ENCODE results near the gene INPP5A.

INPP5A gene

DNA sequence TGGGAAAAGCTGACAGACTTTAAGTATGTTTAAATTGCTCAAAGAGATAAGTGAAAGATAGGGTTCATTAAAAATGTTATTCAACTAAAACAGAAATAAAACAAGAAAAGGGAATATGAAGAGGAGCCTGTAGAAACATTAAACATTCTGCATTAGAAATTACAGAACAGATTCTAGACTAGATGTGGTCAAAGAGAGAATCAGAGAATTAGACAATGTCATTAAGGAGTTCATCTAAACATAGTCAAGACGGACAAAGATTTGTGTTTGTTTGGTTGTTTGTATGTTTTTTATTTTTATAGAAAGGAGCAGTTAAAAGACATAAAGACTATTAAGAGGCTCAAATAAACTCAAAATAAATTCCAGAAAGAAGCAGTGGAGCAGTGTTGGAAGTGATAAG lies 168.4 kb downstream of the INPP5A start:
- no peak overlapping the region for H3K27ac ChIP-seq (replicated peaks; ENCODE audit: low read length)
- H4K8ac ChIP-seq (ENCODE audit: low read depth, low read length): no peak overlapping the region
- H3K9ac ChIP-seq (ENCODE audit: low read depth, low read length, poor library complexity): no peak overlapping the region
- H3K4me3 ChIP-seq (ENCODE audit: low read length in 2 of 2): no peak overlapping the region
- H3K36me3 ChIP-seq (replicated peaks in 1 of 2; ENCODE audit: control insufficient read depth in 2 of 2, insufficient read depth in 2 of 2, low read length in 2 of 2): peaks cover 0 to 9% of the 10 kb centered on the region in 2 donors
- no peak overlapping the region for H3K23ac ChIP-seq (ENCODE audit: low read depth, low read length, poor library complexity)
- H3K79me1 ChIP-seq (ENCODE audit: low read depth, low read length): peaks cover 7% of the 10 kb centered on the region
- H2BK15ac ChIP-seq (ENCODE audit: low read length): no peak overlapping the region
- H2BK12ac ChIP-seq (ENCODE audit: low read length): no peak overlapping the region
- H3K14ac ChIP-seq (ENCODE audit: low read length): no peak overlapping the region
- H4K91ac ChIP-seq (ENCODE audit: low read depth, low read length, poor library complexity): no peak overlapping the region
- WGBS, 2 donors (ENCODE audit: extremely low coverage in 2 of 2, insufficient read length in 2 of 2, insufficient replicate concordance in 1 of 2): no CpG with 5 or more reads among the region's 1 CpG
- peaks cover 0 to 7% (median 0%) of the 10 kb centered on the region in 3 experiments for H3K27me3 ChIP-seq (ENCODE audit: control insufficient read depth in 3 of 3, insufficient read depth in 3 of 3, low read depth in 1 of 3, low read length in 3 of 3)
- H3K4me1 ChIP-seq (ENCODE audit: control insufficient read depth in 2 of 2, insufficient read depth in 1 of 2, low read depth in 1 of 2, low read length in 2 of 2): peaks cover 3 to 7% of the 10 kb centered on the region in 2 donors
- H3K4ac ChIP-seq (ENCODE audit: low read length): no peak overlapping the region
- DNase-seq (ENCODE audit: low spot score): no peak
- peaks cover 17 to 40% of the 10 kb centered on the region in 2 donors for H3K9me3 ChIP-seq (replicated peaks in 1 of 2; ENCODE audit: control insufficient read depth in 2 of 2, insufficient read depth in 1 of 2, low read depth in 1 of 2, low read length in 2 of 2)
- no peak overlapping the region for H3K4me2 ChIP-seq (ENCODE audit: insufficient read depth, low read length, poor library complexity, severe bottlenecking)
- no peak overlapping the region for H2BK5ac ChIP-seq (ENCODE audit: low read length)
- H2AFZ ChIP-seq (ENCODE audit: low read length): no peak overlapping the region
- no peak overlapping the region for H3K18ac ChIP-seq (ENCODE audit: low read length)
- no peak overlapping the region for H2BK120ac ChIP-seq (ENCODE audit: low read depth, low read length)
- no peak overlapping the region for H2AK5ac ChIP-seq (ENCODE audit: low read depth, low read length)

DNA sequence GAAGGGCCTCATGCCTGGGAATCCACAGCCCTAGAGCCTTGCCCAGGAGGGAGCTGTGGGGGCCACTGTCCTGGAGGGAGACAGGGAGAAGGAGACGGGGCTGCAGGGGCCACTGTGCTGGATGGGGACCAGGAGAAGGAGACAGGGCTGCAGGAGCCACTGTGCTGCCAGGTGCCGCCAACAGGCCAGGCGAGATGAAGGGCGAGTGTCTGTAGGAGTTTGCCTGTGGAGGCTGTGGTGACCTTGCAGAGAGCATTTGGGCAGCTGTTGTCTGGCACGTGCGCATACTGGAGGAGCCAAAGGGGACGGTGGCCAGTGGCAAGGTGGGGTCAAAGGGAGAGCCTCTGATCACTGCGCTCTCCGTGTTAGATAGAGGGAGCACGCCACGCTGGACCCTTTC lies 169.1 kb downstream of the INPP5A start:
- Histone ChIP-seq H4K8ac (ENCODE audit: low read depth, low read length) (no peak overlapping the region), H3K27ac (replicated peaks; ENCODE audit: low read length) (no peak overlapping the region), H3K4me2 (ENCODE audit: insufficient read depth, low read length, poor library complexity, severe bottlenecking) (no peak overlapping the region), H2AFZ (ENCODE audit: low read length) (no peak overlapping the region), H3K4me3 (ENCODE audit: low read length in 2 of 2) (peak overlapping the region in 1 of 2 donors; percentile 11), H2BK12ac (ENCODE audit: low read length) (no peak overlapping the region), H3K18ac (ENCODE audit: low read length) (no peak overlapping the region), H3K27me3 (ENCODE audit: control insufficient read depth in 3 of 3, insufficient read depth in 3 of 3, low read depth in 1 of 3, low read length in 3 of 3) (peaks cover 0 to 10% (median 0%) of the 10 kb centered on the region in 3 experiments), H3K79me1 (ENCODE audit: low read depth, low read length) (peaks cover 7% of the 10 kb centered on the region), H3K14ac (ENCODE audit: low read length) (no peak overlapping the region), H2BK15ac (ENCODE audit: low read length) (no peak overlapping the region), H3K36me3 (replicated peaks in 1 of 2; ENCODE audit: control insufficient read depth in 2 of 2, insufficient read depth in 2 of 2, low read length in 2 of 2) (peaks cover 0 to 9% of the 10 kb centered on the region in 2 donors), H3K23ac (ENCODE audit: low read depth, low read length, poor library complexity) (peak overlapping the region; percentile 8), H2BK120ac (ENCODE audit: low read depth, low read length) (no peak overlapping the region), H3K9me3 (replicated peaks in 1 of 2; ENCODE audit: control insufficient read depth in 2 of 2, insufficient read depth in 1 of 2, low read depth in 1 of 2, low read length in 2 of 2) (peaks cover 17 to 40% of the 10 kb centered on the region in 2 donors), H2AK5ac (ENCODE audit: low read depth, low read length) (no peak overlapping the region), H2BK5ac (ENCODE audit: low read length) (no peak overlapping the region), H3K4me1 (ENCODE audit: control insufficient read depth in 2 of 2, insufficient read depth in 1 of 2, low read depth in 1 of 2, low read length in 2 of 2) (peaks cover 5 to 12% of the 10 kb centered on the region in 2 donors), H3K9ac (ENCODE audit: low read depth, low read length, poor library complexity) (no peak overlapping the region), H3K4ac (ENCODE audit: low read length) (no peak overlapping the region), H4K91ac (ENCODE audit: low read depth, low read length, poor library complexity) (no peak overlapping the region)
- no CpG with 5 or more reads among the region's 11 CpGs for WGBS, 2 donors (ENCODE audit: extremely low coverage in 2 of 2, insufficient read length in 2 of 2, insufficient replicate concordance in 1 of 2)
- DNase-seq (ENCODE audit: low spot score): no peak

DNA sequence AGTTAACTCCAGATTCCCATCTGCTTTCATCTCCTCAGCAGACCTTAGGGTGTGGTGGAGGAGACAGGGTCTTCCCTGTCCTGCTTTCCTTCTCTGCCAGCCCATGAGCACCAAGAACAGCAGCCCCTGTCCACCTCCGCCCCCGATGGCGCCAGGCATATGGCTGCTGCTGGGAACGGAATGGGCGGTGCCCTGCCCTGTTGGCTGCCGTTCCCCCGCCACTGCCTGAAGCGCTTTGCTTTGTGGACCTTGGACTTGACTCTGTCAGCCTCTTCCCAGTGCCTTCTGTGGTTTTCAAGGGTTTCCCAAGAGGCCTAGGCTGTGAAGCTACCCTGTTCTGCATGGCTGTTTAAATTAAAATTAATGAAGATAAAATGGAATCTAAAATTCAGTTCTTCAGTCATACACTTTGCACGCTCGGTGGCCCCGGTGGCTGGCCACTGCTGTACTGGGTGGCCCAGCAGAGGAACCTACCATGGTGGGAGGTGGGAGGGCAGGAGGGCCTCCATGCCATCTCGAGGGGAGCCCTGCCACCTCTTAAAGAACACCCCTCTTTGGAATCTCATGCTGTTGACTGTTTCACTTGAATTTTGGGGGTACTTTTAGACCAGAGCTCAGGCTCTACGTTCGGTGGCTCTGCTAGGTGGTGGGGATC lies 169.7 kb downstream of the INPP5A start:
- no peak overlapping the region for H2BK15ac ChIP-seq (ENCODE audit: low read length)
- no peak overlapping the region for H2BK12ac ChIP-seq (ENCODE audit: low read length)
- H3K18ac ChIP-seq (ENCODE audit: low read length): no peak overlapping the region
- peaks cover 3 to 9% of the 10 kb centered on the region in 2 donors for H3K36me3 ChIP-seq (replicated peaks in 1 of 2; ENCODE audit: control insufficient read depth in 2 of 2, insufficient read depth in 2 of 2, low read length in 2 of 2)
- no peak overlapping the region for H3K27ac ChIP-seq (replicated peaks; ENCODE audit: low read length)
- no peak for DNase-seq (ENCODE audit: low spot score)
- no peak overlapping the region for H2AFZ ChIP-seq (ENCODE audit: low read length)
- peaks cover 7% of the 10 kb centered on the region for H3K79me1 ChIP-seq (ENCODE audit: low read depth, low read length)
- H3K14ac ChIP-seq (ENCODE audit: low read length): no peak overlapping the region
- no peak overlapping the region for H3K4me2 ChIP-seq (ENCODE audit: insufficient read depth, low read length, poor library complexity, severe bottlenecking)
- H2BK120ac ChIP-seq (ENCODE audit: low read depth, low read length): no peak overlapping the region
- peaks cover 0 to 15% (median 0%) of the 10 kb centered on the region in 3 experiments for H3K27me3 ChIP-seq (ENCODE audit: control insufficient read depth in 3 of 3, insufficient read depth in 3 of 3, low read depth in 1 of 3, low read length in 3 of 3)
- H3K4ac ChIP-seq (ENCODE audit: low read length): no peak overlapping the region
- H2BK5ac ChIP-seq (ENCODE audit: low read length): no peak overlapping the region
- no peak overlapping the region for H3K9ac ChIP-seq (ENCODE audit: low read depth, low read length, poor library complexity)
- H3K4me3 ChIP-seq (ENCODE audit: low read length in 2 of 2): no peak overlapping the region
- no CpG with 5 or more reads among the region's 14 CpGs for WGBS, 2 donors (ENCODE audit: extremely low coverage in 2 of 2, insufficient read length in 2 of 2, insufficient replicate concordance in 1 of 2)
- no peak overlapping the region for H4K8ac ChIP-seq (ENCODE audit: low read depth, low read length)
- no peak overlapping the region for H2AK5ac ChIP-seq (ENCODE audit: low read depth, low read length)
- no peak overlapping the region for H4K91ac ChIP-seq (ENCODE audit: low read depth, low read length, poor library complexity)
- peaks cover 10 to 15% of the 10 kb centered on the region in 2 donors for H3K4me1 ChIP-seq (ENCODE audit: control insufficient read depth in 2 of 2, insufficient read depth in 1 of 2, low read depth in 1 of 2, low read length in 2 of 2)
- peaks cover 21 to 40% of the 10 kb centered on the region in 2 donors for H3K9me3 ChIP-seq (replicated peaks in 1 of 2; ENCODE audit: control insufficient read depth in 2 of 2, insufficient read depth in 1 of 2, low read depth in 1 of 2, low read length in 2 of 2)
- no peak overlapping the region for H3K23ac ChIP-seq (ENCODE audit: low read depth, low read length, poor library complexity)

DNA sequence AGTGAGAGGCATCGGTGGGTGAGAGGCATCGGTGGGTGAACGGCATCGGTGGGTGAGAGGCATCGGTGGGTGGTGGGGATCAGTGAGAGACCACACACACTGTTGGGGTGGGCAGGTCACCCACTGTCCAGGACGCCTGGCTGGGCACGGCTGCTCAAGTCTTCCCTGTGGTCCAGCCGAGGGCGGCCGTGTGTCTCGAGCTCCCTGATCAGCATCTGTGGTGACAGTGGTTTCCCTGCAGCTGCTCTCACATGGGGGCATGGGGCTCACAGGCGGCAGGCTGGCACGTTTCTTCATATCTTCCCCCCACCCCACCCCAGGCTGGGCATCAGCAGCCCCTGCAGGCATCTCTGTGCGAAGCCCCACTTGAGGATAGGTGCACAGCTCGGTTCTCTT lies 170.2 kb downstream of the INPP5A start:
- no peak overlapping the region for H2AK5ac ChIP-seq (ENCODE audit: low read depth, low read length)
- H3K14ac ChIP-seq (ENCODE audit: low read length): peak overlapping the region; percentile 98
- no peak overlapping the region for H2AFZ ChIP-seq (ENCODE audit: low read length)
- peaks cover 0 to 20% (median 0%) of the 10 kb centered on the region in 3 experiments for H3K27me3 ChIP-seq (ENCODE audit: control insufficient read depth in 3 of 3, insufficient read depth in 3 of 3, low read depth in 1 of 3, low read length in 3 of 3)
- H2BK120ac ChIP-seq (ENCODE audit: low read depth, low read length): no peak overlapping the region
- WGBS, 2 donors (ENCODE audit: extremely low coverage in 2 of 2, insufficient read length in 2 of 2, insufficient replicate concordance in 1 of 2): no CpG with 5 or more reads among the region's 15 CpGs
- H3K4me1 ChIP-seq (ENCODE audit: control insufficient read depth in 2 of 2, insufficient read depth in 1 of 2, low read depth in 1 of 2, low read length in 2 of 2): peaks cover 12 to 17% of the 10 kb centered on the region in 2 donors
- H3K4ac ChIP-seq (ENCODE audit: low read length): no peak overlapping the region
- no peak overlapping the region for H3K9ac ChIP-seq (ENCODE audit: low read depth, low read length, poor library complexity)
- no peak overlapping the region for H2BK15ac ChIP-seq (ENCODE audit: low read length)
- H3K9me3 ChIP-seq (replicated peaks in 1 of 2; ENCODE audit: control insufficient read depth in 2 of 2, insufficient read depth in 1 of 2, low read depth in 1 of 2, low read length in 2 of 2): peaks cover 26 to 40% of the 10 kb centered on the region in 2 donors
- H2BK12ac ChIP-seq (ENCODE audit: low read length): no peak overlapping the region
- no peak overlapping the region for H3K27ac ChIP-seq (replicated peaks; ENCODE audit: low read length)
- no peak overlapping the region for H4K91ac ChIP-seq (ENCODE audit: low read depth, low read length, poor library complexity)
- no peak for DNase-seq (ENCODE audit: low spot score)
- no peak overlapping the region for H3K4me2 ChIP-seq (ENCODE audit: insufficient read depth, low read length, poor library complexity, severe bottlenecking)
- H3K36me3 ChIP-seq (replicated peaks in 1 of 2; ENCODE audit: control insufficient read depth in 2 of 2, insufficient read depth in 2 of 2, low read length in 2 of 2): peaks cover 4 to 9% of the 10 kb centered on the region in 2 donors
- H4K8ac ChIP-seq (ENCODE audit: low read depth, low read length): no peak overlapping the region
- peaks cover 7% of the 10 kb centered on the region for H3K79me1 ChIP-seq (ENCODE audit: low read depth, low read length)
- H3K4me3 ChIP-seq (ENCODE audit: low read length in 2 of 2): no peak overlapping the region
- peak overlapping the region; percentile 8 for H3K18ac ChIP-seq (ENCODE audit: low read length)
- no peak overlapping the region for H3K23ac ChIP-seq (ENCODE audit: low read depth, low read length, poor library complexity)
- no peak overlapping the region for H2BK5ac ChIP-seq (ENCODE audit: low read length)

Measured in neuronal stem cell (in vitro differentiated cells).